Tibial nerve (tissue), 4 donors: ENCODE results near the gene OVAAL.

Experiments used
- EP300 ChIP-seq, 2 donors: sonication (generic); formaldehyde crosslinking; IDR thresholded peaks; one replicate each; pipeline ENCODE4 v1.6.1; 2017; ENCODE audit warnings: antibody characterized with exemption in 2 of 2, mild to moderate bottlenecking in 1 of 2
- POLR2A ChIP-seq, 2 donors: fragments of 450-650 bp; IDR thresholded peaks; one replicate each; pipeline ENCODE4 v1.6.1; 2017; ENCODE audit warnings: antibody characterized with exemption in 2 of 2, mild to moderate bottlenecking in 2 of 2, moderate library complexity in 2 of 2
- TF ChIP-seq, protein P1 (sequence below), 5 experiments: fragments of 200-600 bp in 3 of 5; fragments of 450-650 bp in 2 of 5; sonication (generic) in 3 of 5; IDR thresholded peaks; one replicate each; pipeline ENCODE4 v1.5.1; 2016 to 2019; ENCODE audit warnings: antibody characterized with exemption in 5 of 5, mild to moderate bottlenecking in 3 of 5, moderate library complexity in 2 of 5

DNA sequence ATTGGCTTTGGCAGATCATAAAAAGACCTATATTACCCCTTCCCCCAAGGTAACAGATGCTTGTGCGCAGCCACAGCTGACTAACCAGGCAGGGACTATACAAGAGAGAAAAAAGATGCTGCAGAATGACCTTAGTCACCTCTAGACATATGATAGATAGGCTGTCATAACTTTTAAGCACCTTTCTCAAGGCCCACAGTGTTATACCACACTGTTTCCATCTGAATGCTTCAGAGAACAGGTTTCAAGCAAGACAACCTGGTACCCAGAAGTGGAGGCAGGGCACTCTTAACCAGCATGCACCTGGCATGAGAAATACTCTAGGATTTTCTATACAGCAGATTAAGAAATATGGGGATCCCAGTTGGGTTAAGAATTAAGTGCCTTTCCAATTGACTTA is 12.8 kb upstream of the OVAAL start:
- TF ChIP-seq, protein P1, sequence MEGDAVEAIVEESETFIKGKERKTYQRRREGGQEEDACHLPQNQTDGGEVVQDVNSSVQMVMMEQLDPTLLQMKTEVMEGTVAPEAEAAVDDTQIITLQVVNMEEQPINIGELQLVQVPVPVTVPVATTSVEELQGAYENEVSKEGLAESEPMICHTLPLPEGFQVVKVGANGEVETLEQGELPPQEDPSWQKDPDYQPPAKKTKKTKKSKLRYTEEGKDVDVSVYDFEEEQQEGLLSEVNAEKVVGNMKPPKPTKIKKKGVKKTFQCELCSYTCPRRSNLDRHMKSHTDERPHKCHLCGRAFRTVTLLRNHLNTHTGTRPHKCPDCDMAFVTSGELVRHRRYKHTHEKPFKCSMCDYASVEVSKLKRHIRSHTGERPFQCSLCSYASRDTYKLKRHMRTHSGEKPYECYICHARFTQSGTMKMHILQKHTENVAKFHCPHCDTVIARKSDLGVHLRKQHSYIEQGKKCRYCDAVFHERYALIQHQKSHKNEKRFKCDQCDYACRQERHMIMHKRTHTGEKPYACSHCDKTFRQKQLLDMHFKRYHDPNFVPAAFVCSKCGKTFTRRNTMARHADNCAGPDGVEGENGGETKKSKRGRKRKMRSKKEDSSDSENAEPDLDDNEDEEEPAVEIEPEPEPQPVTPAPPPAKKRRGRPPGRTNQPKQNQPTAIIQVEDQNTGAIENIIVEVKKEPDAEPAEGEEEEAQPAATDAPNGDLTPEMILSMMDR (IDR thresholded peaks at IDR 0.05), result no peak
- TF ChIP-seq POLR2A (IDR thresholded peaks at IDR 0.05) (no peak), EP300 (IDR thresholded peaks at IDR 0.05) (no peak)
